Measurements from ENCODE around the gene IRX6.

The IRX6 gene

GRCh38 chr16:55324285-55325079 is 479 bp downstream of the IRX6 start:
- no peak for DNase-seq

- DNase-seq = no peak
These were observed 1.1 kb downstream of the IRX6 start for GRCh38 chr16:55325080-55325447.

DNA sequence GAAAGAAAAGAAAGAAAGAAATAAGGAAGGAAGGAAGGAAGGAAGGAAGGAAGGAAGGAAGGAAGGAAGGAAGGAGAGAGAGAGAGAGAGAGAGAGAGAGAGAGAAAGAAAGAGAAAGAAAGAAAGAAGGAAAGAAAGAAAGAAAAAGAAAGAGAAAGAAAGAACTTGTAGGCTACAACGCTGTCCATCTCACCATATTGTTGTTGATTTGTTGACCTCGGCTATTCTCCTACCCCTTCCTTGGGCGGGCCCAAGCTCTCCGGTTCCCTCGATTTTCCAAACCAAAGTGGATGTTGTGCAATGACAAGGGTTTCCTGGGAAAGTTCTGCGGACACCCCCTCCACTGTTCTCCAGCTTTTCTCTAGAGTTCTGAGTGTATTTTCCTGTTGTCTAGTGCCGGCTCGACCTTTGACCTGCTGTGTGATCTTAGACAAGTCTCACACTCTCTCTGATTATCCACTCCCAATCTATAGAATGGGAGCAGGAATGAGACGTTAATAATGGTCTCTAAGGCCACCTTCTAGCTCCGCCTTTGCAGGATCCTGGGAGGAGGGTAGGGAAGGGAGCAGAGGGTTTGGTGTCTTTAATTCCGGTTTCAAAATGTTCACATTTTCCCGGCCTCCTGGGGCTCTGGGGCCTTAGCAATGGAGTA is 1.6 kb downstream of the IRX6 start:
- no peak for DNase-seq

DNA sequence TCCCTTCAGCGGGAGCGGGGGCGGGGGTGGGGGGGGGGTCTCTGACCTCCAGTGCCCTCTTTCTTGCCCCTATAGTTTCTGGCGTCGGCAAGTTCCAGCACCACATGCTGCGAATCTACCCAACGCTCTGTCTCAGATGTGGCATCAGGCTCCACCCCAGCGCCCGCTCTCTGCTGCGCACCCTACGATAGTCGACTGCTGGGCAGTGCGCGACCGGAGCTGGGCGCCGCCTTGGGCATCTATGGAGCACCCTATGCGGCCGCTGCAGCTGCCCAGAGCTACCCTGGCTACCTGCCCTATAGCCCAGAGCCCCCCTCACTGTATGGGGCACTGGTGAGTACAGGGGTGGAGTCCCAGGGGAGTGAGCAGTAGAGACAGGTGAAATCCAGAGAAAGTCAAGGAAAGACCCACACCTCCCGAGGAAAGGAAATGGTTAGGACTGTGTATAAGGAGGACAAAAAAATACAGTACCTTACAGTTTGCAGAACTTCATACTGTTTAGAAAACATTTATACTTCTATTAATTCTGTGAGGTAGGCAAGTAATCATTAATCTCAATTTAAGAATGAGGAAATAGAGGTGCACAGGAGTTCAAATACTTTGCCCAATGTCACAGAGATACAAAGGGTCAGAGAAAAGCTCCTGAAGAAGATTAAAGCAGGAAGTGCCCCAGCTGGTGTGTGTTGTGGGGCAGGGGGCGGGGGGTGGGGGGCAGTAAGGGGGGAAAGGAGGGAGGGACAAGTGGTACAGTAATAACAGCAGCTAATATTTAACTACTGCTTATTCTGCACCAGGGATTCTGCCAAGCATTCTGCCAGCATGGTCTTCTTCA is 2.5 kb downstream of the IRX6 start:
- DNase-seq = no peak

DNA sequence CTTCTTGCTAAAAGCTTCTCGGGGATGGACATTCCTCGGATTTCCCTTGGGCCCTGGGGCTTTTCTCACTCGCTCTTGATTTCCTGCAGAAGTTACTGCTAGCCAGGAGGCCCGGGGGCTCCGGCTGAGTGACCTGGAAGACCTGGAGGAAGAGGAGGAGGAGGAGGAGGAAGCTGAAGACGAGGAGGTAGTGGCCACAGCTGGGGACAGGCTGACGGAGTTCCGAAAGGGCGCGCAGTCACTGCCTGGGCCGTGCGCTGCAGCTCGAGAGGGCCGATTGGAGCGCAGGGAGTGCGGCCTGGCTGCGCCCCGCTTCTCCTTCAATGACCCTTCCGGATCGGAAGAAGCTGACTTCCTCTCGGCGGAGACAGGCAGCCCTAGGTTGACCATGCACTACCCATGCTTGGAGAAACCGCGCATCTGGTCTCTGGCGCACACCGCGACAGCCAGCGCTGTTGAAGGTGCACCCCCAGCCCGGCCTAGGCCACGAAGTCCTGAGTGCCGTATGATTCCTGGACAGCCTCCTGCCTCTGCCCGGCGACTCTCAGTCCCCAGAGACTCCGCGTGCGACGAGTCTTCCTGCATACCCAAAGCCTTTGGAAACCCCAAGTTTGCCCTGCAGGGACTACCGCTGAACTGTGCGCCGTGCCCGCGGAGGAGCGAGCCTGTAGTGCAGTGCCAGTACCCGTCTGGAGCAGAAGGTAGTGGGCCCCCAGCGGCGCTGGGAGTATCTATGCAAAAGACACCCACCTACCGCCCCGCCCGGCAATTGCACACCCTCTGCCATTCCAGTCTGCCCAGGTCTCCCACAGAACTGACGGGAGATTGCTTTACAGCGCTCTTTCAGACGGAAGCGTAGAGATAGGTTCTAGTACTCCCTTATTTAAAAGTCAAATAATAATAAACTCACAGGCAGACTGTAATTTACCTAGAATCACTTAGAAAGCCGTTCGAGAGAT is 4.9 kb downstream of the IRX6 start:
- DNase-seq = no peak

GRCh38 chr16:55329791-55330428 is 5.9 kb downstream of the IRX6 start:
- no peak for DNase-seq

DNA sequence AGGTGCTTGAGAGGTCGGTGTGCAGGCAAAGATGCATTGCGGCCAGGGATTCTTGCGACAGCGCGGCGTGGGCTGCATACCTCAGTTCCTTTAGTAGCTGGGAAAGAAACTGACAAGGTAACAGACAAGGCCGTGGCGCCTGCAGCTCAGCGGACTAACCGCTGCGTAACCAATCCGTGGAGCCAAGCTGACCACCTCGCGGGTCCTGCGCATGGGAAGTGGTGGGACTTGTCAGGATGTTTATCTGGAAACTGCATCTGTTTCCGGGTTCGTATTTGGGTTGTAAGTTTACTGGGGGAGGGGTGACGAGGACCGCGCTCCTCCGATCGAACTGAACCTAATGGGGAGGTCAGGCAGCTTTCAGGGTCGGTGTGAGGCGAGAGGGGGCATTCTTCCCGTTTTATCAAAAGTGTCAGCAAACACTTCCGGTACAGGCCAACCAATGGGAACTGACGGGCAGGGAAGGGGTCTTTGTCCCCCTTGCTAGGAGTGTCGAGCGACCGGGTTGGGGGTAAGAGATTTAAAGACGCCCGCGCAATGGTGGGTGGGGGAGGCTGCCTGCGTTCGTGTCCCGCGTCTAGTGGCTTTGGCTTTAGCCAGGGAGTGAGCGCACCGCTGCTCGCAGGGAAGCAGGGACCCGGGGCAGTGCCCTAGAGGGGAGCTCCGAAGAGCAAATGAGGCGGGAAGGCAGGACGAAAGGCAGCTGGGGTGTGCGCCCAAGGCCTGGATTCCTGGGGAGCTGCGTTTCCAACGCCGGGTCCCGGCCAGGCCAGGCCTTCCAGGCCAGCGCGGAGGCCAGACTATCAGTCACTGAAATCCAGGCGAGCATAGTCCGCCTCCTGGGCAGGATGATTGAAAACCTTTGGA is 7.0 kb downstream of the IRX6 start:
- no peak for DNase-seq

DNA sequence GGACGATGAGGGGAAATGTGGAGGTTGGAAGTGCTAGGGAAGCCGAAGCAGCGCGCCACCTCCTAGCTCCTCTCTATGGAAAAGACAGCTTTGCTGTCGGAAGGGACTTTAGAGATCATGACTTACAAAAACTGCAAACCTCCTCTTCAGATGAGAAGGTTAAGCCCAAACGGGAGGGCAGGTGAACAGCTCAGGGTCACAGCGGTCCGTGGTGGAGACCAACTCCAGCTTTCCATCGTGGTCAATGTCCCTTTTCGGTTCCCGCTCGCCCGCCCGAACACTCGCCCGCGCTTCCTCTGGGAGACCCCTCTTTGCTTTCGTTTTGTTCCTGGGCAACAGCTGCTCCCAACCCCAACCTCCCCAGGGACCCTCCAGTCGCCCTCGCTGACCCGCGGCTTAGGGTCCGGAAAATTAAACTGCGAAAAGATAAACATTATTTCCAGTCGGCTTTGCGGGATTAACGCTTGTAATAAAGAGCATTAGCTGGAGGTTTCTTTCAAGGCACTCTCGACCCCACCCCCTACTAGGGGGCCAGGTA is 7.7 kb downstream of the IRX6 start:
- DNase-seq = no peak

DNA sequence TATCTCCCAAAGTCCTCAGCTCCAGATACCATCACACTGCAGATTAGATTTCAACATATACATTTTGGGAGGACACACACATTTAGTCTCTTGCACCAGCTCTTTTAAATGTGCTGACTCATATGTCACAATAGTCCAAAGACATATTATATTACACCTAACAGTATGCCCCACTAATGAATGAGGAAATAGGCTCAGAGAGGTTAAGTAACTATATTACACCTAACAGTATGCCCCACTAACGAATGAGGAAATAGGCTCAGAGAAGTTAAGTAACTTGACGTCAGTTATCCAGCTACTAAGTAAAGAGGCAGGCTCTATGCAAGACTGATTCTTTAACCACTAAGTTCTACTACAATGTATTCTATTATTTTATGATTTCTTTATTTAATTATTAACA is 9.7 kb downstream of the IRX6 start:
- DNase-seq = no peak

DNA sequence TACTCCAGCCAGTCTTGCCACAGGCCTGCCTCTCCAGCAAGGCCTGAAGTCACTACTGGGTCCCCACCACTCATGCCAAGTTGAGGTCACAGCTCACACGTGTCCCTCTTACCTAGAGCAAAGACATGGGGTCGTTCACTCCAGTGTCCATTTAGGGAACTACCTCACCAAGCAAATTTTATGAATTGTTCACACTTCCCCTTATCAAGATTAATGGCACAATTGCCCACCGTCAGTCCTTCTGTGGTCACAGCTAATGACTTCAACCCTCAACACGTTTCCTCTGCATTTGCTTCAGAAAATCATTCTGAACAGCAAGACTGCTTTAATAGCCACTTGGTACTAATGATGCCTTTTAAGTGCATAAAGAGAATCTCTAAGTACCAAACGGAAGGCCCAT is 14.6 kb downstream of the IRX6 start:
- DNase-seq = no peak

GRCh38 chr16:55340445-55340844 is 16.4 kb downstream of the IRX6 start:
- no peak for DNase-seq

DNA sequence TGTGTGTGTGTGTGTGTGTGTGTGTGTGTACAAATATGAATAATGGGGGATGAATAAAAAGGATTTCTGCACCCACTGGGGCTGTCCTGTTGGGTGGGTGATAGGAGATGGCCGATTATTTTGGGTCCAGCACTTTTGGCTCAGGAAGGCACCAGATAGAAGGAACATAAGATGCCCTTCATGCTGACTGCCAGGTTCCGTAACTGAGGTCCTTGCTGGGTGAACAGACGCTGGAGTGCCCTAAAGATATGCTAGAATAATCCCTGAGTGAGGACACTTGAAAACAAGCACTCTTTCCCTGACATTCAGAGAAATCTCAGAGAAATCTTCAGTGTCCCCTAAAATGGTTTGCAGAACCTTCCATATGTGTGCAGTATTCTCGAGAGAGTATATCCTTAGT is 17.7 kb downstream of the IRX6 start:
- DNase-seq = no peak

- no peak for DNase-seq
These were observed 22.5 kb downstream of the IRX6 start for GRCh38 chr16:55346475-55346874.

DNA sequence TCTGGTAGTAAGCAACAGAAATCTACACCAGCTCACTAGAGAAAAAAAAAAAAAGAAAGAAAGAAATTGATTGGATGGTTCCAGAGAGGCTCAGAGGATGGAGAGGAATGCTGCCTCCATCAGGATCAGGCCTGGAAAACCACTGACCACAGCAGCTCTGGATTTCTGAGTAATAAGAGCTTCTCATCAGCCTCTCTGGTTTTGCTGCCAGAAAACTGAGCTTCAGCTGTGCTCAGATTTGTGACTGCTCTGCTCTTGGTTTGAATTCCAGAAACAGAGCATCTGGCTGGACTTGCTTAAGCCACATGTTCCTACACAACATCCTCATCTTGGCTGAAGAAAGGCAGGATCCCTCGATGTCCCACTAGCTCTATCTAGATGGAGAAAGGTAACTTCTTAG is 25.9 kb downstream of the IRX6 start:
- DNase-seq = no peak

- DNase-seq = no peak
These were observed 27.0 kb downstream of the IRX6 start for GRCh38 chr16:55350984-55351383.

- DNase-seq = no peak
These were observed 27.9 kb downstream of the IRX6 start for GRCh38 chr16:55351936-55352335.

DNA sequence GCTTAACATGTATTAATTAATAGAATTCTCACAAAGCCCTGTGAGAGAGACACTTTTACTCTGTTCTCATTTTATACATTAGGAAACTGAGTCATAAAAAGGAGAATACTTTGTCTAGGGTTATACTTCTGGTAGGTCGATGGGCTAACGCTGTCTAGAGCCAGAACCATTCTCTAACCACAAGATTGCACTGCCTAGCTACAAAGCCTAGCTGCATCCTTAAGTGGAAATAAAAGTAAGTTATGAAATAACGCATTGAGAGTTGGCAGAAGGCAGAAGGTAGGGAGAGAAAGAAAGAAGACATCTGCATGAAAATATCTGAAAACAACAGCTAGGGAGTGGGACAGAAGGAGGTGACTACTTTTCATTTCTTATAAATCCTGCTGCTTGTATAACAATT is 33.2 kb downstream of the IRX6 start:
- no peak for DNase-seq

- DNase-seq = no peak
These were observed 35.9 kb downstream of the IRX6 start for GRCh38 chr16:55359946-55360345.

DNA sequence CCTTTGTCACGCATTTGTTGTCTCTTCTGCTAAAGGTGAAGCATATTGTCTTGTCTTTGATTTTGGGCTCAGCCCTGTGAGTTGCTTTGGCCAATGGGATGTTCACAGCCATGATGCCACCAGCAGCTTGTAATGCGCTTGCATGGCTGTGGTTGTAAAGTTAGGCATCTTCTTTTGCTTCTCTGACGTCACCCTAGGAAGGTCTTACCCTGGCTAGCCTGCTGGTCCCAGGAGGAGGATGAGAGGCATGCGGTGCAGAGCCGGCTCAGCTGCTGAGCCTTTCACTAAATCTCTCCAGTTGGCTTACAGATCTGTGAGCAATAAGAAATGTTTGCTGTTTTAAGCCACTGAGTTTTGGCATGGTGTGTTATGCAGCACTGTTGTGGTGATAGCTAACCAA is 40.8 kb downstream of the IRX6 start:
- no peak for DNase-seq

DNA sequence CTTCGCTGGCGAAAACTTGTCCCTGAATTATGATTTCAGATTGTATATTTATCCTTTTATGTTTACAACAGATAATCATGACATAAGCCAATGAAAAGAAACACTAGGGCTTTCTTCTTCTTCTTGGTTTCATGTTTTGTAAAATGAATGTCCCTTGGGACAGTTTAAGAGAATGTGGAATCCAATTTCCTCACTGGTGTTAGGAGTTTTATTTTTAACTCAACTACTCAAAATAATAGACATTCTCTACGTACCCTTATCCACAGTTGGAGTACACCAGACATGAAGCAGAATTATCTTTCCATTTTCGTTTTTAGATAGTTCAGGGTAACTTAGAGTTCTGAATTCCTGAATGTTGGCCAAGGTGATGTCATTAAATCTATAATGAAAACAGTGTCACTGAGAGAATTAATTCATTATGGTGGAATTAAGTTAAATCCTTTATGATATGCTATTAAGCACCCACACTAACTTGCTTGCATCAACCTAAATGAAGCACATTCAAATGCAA is 43.4 kb downstream of the IRX6 start:
- no peak for DNase-seq
